GM18858 (cell line): ENCODE results near the gene NECTIN1.
"Not testable (repeated sequence)": the region's sequence is repeated elsewhere in the genome, so short reads cannot be mapped to it uniquely, and the experiment has no call there.

ENCODE experiments used
- ATAC-seq: cut with Tn5 transposase; IDR thresholded peaks from one replicate; pipeline ENCODE4 v1.9.1; 2021; ENCODE audit not compliant: unreplicated experiment

NECTIN1 gene

DNA sequence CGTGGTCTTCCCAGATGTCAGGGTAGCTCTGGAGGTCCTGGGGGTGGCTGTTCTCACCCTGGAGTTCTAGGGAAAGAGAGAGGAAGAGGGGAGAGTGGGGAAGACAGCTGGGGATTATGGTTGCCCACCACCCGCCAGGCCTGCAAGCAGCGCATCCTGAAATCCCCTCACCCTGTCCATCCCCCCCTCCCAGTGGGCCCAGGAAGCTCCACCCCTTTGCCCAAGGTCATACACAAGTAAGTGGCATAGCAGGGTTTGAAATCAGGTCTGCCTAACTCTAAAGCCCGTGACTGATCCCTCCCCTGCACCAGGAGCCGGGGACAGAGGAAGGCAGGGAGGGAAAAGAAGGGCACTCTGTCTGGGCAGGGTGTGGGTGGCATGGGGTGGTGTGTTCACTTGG lies 105.3 kb downstream of the NECTIN1 start:
- no peak for ATAC-seq

DNA sequence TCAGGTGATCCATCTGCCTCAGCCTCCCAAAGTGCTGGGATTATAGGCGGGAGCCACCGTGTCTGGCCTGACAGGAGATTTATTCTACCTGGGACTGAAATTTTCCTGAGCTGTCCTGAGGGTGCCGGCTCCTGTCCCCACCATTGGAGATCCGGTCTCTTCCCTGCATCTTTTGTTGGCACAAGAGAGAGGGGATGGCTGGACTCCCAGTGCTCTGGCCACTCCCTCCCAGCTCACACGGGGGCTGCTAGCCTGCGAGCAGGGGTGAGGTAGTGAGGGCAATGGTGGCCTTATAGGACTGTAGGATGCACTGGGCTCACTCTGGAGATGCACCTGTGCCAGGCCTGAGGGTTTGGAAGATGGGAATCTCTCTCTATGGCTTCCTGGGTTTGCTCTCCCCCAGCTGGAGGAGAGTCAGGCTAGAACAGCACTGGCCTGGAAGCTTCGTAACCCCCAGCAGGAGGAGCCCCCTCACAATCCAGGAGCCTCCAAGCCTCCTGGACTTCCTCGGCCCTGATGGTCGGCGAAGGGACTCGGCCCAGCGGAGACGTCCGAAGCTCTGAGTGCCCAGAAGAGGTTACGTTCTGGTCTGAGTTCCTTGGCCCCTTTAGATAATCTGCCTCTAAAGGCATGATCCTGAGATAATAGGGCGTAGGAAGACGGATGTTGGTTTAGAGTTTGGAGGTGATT lies 106.4 kb downstream of the NECTIN1 start:
- no peak for ATAC-seq

DNA sequence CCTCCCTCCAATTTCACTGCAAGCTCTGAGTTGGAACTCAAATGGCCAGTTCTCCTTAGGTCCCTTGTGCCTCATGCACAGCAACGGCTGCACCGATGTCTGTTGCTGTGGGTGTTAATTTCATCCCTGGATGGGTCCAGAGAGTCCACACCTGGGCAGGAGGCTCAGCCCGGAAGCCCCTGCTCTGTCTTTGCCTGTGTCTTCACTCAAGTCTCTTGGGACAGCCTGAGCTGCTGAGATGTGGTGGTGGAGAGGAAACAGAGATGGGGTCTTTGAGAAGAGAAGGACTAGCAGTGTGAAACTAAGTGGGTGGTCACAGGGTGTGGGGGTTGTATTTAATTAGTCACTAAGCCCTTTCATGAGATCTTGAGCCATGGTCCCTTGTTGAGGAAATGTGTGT lies 109.3 kb downstream of the NECTIN1 start:
- no peak for ATAC-seq

DNA sequence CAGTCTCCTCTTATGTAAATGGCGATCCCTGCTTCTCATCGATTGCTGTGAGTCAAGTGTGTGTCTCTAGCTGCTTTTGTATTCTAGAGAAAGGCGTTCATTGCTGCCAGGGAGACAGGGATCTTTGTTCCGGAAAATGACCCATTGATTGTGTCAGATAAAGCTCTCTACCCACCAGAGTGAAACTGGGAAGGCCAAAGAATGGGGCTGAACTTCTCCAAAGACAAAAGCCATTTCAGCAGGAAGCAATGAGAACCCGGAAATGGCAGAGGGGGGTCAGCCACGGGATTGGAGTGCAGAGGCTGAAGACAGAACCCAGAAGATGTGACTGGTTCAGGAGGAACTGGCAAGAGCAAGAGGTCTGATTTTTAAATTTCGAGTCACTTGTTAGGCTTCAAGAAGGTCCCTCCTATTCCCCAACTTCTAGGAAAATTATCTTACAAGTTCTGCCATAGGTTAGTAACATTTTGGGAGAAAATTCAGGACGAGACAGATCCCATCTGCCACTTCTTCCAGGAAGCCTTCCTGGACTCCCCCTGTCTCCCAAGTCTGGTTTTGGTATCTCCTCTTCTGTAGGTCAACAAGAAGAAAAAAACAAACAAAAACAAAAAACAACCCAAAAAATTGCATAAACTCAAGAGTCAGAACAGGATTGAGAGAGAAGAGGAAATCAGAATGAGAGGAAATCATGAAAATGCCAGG lies 110.6 kb downstream of the NECTIN1 start:
- ATAC-seq: no peak

DNA sequence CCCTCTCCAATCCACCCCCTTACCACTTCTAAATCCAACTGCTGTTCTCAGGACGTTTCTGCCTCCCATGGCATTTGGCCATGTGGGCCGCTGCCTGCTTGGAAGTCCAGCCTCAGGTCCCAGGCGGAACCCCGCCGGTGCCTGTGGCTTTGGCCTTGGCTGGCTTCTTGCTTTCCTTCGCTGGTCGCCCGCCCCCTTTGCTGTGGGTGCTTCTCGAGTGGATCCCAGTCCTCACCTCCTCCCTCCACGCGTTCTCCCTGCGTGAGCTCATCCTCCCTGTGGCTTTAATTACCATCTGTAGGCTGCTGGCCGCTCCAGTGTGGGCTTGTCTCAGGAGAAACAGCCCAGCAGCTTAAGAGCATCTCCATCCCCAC lies 111.7 kb downstream of the NECTIN1 start:
- no peak for ATAC-seq

DNA sequence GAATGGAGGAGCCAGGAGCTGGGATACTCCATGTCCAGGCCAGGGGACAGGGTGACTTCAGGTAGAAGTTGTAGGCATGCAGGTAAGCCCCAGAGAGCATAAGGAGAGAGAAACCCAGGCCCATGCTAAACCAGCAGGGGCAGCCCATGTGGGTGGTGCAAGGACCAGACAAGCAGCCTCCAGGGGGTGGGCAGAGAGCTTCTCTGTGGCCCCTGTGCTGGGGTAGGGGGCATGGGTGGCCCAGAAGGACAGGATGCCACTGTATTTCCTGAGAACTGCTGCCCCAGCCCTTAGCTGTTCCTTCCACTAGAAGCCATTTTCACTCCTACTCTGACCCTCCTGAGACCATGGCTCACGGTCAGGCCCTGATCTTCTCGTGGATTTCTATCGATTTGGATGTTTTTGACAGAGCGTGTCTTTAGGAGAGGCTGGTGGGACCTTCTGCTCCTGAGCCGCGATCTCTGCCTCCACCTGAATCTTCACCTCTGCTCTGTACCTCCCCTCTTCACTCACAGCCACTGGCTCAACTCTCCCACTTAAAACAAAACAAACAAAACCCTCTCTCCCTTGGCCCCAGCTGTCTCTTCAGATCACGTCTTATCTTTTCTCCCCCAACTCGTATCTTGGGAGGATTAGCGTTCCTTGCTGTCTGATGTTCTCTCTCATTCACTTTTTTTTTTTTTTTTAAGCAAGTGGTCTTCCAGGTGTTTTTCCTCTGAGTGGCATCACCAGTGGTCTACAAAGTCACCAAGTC lies 112.2 kb downstream of the NECTIN1 start:
- no peak for ATAC-seq

DNA sequence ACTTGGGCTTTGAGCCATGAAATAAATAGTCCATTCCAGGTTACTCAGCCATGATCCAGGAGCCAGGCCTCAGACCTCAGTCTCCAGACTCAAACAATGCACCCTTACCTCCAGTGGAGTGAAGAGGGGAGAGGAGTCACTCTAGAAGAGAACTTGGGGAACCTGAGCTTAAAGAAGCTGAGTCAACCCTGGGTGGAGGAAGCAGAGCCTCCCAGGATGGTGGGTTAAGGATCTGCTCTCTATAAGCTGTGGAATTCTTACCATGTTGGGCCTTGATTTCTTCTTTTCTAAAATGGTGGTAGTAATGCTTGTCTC lies 113.2 kb downstream of the NECTIN1 start:
- no peak for ATAC-seq

DNA sequence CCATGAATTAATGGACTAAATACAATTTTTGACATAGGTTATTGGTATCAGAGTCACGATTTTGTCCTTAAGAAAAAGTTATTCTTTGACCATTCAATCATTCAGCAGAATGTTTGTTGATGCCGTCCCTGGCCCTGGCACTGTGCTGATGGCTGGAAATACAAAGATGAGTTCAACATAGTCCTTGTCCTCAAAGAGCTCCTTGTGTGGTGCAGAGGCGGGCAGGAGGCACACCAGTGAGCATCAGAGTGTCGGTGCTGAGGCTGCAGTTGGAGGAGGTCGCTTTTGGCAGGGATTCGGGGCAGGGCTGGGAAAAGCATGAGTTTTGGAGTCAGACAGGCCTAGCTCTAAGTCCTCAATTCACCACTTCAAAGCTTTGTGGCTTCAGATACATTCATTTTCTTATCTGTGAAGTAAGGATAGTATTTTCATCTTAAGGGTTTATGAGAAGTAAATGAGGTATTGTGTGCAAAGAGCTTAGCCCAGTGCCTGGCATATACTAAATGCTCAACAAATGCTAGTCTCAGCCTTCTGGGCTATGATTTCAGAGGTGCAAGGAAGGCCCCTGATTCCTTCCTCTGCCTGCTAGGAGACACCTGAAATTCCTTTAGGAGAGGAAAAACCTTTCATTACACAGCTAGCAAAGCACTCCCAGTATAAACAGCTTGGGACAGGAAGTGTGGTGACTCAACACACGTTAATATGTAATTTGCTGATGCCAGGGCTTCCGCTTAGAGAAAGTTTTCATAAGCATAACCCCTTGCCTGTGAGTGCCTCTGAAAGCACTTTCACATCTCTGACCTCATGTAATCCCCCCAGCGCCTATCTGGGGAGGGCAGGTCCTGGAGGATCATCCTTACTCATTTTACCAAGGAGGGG lies 113.8 kb downstream of the NECTIN1 start:
- peak; percentile 51 for ATAC-seq

DNA sequence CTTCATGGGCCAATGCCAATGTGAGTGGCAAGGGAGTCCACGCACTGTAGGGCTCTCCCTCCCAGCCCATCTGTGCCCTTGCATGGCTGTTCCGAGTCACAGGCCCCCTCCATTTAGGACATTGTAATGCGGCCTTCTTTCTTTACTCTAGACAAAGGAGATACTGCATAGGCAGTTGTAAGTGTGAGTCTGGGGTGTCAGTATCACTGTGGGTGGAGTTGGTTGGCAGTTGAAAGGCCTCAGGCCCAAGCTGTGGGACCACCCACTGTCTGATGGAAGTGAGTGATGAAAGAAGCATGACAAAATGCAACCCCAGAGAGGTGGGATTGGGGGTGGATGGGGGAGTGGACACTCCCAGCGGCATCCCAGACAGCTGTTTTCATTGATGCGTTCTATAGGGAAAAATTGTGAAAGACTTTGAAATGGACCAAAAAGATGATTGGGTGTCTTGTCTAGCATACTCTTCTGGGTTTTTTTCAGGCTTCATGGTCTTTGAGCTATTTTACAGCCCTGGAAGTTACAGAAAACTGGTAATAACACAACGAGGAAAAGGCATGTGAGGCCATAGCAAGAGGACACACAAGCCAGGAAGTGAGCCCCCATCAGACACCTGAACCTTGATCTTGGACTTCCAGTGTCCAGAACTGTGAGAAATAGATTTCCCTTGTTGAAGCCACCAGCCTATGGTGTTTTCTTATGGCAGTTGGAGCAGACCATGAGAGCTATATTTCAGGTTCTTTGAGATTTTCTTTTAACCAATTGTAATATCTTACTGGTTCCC lies 114.6 kb downstream of the NECTIN1 start:
- no peak for ATAC-seq

DNA sequence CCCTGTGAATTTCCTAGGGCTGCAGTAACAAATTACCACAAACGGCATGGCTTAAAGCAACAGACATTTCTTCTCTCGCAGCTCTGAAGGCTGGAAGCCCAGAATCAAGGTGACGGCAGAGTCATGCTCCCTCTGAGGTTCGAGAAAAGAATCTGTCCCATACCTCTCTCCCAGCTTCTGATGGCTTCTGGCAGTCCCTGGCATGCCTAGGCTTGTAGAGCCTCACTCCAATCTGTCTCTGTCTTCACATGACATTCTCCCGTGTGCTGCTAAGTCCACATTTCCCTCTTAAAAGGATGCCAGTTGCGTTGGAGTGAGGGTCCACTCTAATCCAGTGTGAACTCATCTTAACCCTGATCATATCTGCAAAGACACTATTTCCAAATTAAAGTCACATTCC lies 116.2 kb downstream of the NECTIN1 start:
- ATAC-seq: no peak

DNA sequence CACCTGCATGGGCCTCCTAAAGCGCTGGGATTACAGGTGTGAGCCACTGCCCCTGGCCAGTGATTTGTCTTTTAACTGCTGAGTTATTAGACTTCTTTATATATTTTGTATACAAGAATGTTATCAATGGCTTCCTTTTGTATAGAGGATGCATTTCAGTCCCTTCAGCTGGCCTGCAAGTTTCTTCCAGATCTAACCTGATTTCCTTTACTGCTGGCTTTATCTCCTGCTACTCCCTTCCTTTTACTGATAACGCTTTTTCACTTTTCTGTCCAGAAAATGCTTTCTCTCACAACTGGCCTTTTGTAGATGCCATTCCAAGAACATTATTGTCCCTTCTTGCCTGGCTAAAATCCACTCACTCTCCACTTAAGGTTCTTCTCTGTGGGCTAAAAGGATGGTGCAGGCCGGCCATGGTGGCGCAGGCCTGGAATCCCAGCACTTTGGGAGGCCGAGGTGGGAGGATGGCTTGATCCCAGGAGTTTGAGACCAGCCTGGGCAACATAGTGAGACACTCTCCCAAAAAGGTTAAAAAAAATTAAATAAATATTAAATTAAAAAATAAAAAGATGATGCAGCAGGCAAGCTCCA lies 118.1 kb downstream of the NECTIN1 start:
- no peak for ATAC-seq

DNA sequence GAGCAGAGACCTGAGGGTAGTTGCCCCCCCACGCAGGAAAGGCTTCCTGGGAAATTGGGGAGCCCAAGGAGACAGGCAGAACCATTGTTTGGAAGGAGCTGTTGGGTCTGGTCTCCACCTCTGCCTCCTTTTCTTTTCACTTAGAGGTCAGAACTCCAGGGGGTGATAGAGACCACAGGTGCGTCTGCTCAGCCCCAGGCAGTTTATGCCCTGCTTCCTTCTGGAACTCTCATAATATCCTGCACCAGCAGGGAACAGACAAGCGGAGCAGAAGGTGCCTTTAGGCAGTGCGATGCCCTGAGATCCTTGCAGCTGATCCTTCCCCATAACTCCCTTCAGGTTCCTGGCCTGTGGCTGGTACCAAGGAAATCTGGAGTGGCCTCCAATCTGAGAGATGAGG lies 120.2 kb downstream of the NECTIN1 start:
- no peak for ATAC-seq

DNA sequence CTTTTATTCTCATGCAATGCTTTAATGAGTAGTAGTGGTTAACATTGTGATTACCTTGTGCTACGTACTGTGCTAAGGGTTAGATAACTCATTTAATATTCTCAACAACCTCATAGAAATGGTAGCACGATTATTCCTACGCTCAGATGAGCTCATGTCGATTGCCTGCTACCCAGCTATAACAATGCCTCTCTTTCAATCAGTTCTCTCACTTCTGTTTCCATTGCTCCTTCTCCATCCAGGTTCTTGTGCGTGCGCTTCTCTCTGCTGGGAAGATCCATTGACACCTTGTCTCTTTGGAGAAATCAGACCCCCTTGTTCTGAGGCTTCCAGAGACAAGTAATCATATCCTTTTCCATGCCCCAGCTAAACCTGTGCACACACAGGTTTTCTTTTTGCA lies 120.8 kb downstream of the NECTIN1 start:
- no peak for ATAC-seq

DNA sequence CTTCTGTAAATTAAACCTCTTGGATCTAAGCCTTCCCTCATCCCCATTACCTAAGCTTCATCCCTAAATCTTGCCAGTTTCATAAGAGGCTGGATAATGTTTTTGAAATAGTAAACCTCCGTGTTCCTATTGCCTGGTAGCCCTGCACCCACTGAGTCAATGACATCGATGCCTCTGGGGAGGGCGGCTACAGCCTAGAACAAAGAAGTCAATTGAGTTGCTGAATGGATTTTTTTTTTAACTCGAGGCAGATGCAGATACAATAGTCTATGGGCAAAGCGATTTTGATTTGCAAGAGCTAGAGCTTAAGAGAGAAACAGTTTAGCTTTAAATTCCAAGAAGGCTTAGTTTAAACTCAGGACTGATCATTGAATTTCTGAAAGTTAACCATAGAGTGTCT lies 121.3 kb downstream of the NECTIN1 start:
- no peak for ATAC-seq

DNA sequence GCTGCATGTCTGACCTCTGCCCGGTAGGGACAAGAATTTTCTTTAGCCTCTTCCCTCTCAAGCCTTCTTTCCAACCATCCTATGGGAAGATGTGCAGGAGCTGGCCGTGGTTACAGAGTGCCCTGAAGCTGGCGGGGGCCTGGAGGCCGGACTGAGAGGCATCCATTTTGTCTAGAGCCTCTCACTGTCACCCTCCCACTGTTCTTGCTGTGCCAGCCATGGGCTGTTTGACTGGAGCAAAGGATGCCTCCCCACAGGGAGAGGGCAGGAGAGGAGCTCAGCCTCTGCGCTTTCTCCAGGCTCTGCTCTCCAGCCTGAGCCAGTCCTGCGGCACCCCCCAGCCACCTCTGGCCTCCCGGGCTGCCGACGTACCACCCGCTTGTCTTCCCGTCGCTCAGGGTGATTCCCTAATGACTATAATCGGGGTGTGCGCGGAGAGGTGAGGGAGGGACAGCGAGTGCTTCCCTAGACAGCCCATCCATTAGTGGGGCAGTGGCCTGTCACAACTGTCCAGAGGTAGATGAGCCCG lies 123.8 kb downstream of the NECTIN1 start:
- no peak for ATAC-seq

DNA sequence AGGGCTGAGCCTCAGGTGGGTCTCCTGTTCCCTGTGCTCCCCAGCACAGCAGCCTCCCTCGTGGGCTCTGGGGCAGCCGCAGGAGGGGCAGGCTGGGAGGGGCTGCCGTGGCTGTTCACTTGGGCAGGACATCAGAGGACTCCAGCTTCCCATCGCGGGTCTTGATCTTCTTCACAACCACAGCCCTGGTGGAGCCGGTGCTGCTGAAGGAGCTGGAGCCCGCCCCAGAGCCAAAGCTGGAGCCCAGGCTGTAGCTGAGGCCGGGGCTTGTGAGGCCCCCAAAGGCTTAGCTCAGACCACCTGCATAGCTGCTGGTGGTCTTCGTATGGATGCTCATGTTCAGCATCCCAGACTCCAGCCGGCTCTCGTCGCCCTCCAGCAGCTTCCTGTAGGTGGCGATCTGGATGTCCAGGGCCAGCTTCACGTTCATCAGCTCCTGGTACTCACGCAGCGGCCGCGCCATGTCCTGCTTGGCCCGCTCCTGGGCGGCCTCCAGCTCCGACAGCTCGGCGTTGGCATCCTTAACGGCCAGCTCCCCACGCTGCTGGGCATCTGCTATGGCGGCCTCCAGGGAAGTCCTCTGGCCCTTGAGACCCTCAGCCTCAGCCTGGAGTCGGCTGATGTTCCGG lies 126.1 kb downstream of the NECTIN1 start:
- ATAC-seq: no peak

DNA sequence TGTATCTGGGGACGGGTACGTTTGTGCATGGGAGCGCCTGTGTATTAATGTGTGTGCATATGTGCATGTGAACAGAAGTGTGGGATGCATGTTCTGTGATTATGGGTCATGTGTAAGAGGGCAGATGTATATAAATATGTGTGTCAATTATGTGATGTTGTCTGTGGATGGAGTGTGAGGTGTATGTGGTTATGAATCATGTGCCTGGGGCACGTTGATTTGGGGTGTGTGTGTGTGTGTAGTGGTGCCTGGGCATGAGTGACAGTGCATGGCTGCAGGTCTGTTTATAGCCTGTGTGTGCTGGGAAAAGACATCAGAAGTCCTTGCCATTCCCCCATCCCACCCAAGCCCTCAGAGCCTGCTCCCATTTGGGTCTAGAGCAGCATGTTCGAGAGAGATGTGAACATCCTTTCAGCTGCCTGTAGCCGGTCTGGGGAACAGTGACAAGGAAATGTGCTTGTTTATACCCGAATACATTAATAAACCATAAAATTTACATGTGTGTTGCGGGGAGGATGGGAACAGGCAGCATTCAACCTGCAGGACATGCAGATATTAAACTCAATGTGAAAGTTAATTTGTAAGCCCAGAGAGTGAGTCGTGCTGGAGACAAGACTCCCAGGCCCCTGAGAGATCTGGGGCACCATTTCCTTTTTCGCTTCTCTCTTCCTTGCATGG lies 129.0 kb downstream of the NECTIN1 start:
- ATAC-seq: no peak

DNA sequence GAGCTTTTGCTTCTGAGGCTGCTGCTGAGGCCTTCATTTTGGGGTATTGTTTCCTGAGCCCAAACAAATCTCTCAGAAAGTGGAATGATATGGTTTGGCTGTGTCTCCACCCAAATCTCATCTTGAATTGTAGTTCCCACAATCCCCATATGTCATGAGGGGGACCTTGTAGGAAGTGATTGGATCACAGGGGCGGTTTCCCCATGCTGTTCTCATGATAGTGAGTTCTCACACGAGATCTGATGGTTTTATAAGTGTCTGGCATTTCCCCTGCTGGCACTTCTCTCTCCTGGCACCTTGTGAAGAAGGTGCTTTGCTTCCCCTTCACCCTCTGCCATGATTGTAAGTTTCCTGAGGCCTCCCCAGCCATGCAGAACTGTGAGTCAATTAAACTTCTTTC lies 133.1 kb downstream of the NECTIN1 start:
- not testable (repeated sequence) for ATAC-seq
